H1 (cell line): Measurements from ENCODE around the gene PLEKHH2. TPM values are rescaled to one million over a fixed set of nuclear protein-coding genes. Genes with fewer than 3 reads are reported as not detected.

Experiments
- CTCF ChIA-PET: fragments of 300-600 bp; sonication (Branson Sonifier 250); formaldehyde crosslinking; loops from one replicate; lab custom pipeline; 2021; ENCODE audit not compliant: partially characterized antibody; lab: Charles Lee
- POLR2A ChIA-PET: fragments of 300-600 bp; sonication (Branson Sonifier 250); formaldehyde crosslinking; loops from one replicate; lab custom pipeline; 2021; ENCODE audit warnings: inconsistent platforms; ENCODE audit not compliant: partially characterized antibody; lab: Charles Lee
- DNase-seq, 2 experiments: peaks; one replicate each; pipeline versions ENCODE4 v3.0.0 to v3.0.0-alpha.2; 2010 to 2022; ENCODE audit warnings: low spot score in 2 of 2, low read depth in 1 of 2, mixed read lengths in 1 of 2
- FAIRE-seq: peaks from 2 replicates; lab custom pipeline; 2011; peaks lifted over from hg19 to GRCh38; lab: Jason Lieb, UNC
- H2AFZ ChIP-seq: 2 replicates; pipeline ENCODE4 v1.8.1; 2012; ENCODE audit warnings: low read length, inconsistent platforms
- H2AK5ac ChIP-seq: 2 replicates; pipeline ENCODE4 v1.6.1; 2013; ENCODE audit warnings: low read depth, low read length
- H2BK120ac ChIP-seq: replicated peaks from 2 replicates; pipeline ENCODE3; 2013; ENCODE audit warnings: low read depth, low read length, inconsistent platforms
- H2BK12ac ChIP-seq: 2 replicates; pipeline ENCODE4 v1.6.1; 2013; ENCODE audit warnings: low read depth, low read length
- H2BK15ac ChIP-seq: 2 replicates; pipeline ENCODE4 v1.6.1; 2013; ENCODE audit warnings: low read length
- H2BK20ac ChIP-seq: 2 replicates; pipeline ENCODE4 v1.6.1; 2013; ENCODE audit warnings: low read length
- H2BK5ac ChIP-seq: 2 replicates; pipeline ENCODE4 v1.6.1; 2013; ENCODE audit warnings: low read depth, low read length
- H3K14ac ChIP-seq: 2 replicates; pipeline ENCODE4 v1.6.1; 2013; ENCODE audit warnings: inconsistent platforms; ENCODE audit not compliant: insufficient read length
- H3K18ac ChIP-seq: 2 replicates; pipeline ENCODE4 v1.6.1; 2013; ENCODE audit warnings: low read length; ENCODE audit errors: extremely low read depth
- H3K23ac ChIP-seq: 2 replicates; pipeline ENCODE4 v1.6.1; 2013; ENCODE audit warnings: inconsistent platforms; ENCODE audit not compliant: insufficient read length
- H3K23me2 ChIP-seq: 2 replicates; pipeline ENCODE4 v1.6.1; 2013; ENCODE audit warnings: low read depth, low read length
- H3K27ac ChIP-seq: 2 replicates; pipeline ENCODE4 v1.6.1; 2011; ENCODE audit warnings: low read depth, low read length, inconsistent platforms
- H3K27me3 ChIP-seq, 4 experiments: replicated peaks in 1 of 4; 1 replicate in 1 of 4; 2 replicates in 3 of 4; pipeline versions ENCODE4 v1.6.1 to v1.8.1; 2011 to 2013; ENCODE audit warnings: low read length in 3 of 4, mild to moderate bottlenecking in 3 of 4, inconsistent platforms in 2 of 4, mixed read lengths in 2 of 4, moderate library complexity in 1 of 4; ENCODE audit not compliant: control insufficient read depth in 3 of 4, insufficient read depth in 3 of 4; ENCODE audit errors: extremely low read depth in 1 of 4
- H3K36me3 ChIP-seq, 4 experiments: 2 replicates each; pipeline versions ENCODE4 v1.6.1 to v1.8.1; 2011 to 2013; ENCODE audit warnings: mild to moderate bottlenecking in 4 of 4, low read length in 3 of 4, moderate library complexity in 2 of 4, control low read depth in 1 of 4, inconsistent platforms in 1 of 4; ENCODE audit not compliant: insufficient read depth in 4 of 4, control insufficient read depth in 2 of 4
- H3K4ac ChIP-seq: replicated peaks from 2 replicates; pipeline ENCODE3; 2013; ENCODE audit warnings: low read length, low read depth, mixed read lengths, inconsistent platforms; ENCODE audit not compliant: insufficient read length
- H3K4me1 ChIP-seq, 4 experiments: replicated peaks in 1 of 4; 1 replicate in 1 of 4; 2 replicates in 3 of 4; pipeline versions ENCODE4 v1.6.1 to v1.8.1; 2011 to 2013; ENCODE audit warnings: low read length in 3 of 4, inconsistent platforms in 2 of 4, mixed read lengths in 1 of 4; ENCODE audit not compliant: insufficient read depth in 4 of 4, control insufficient read depth in 3 of 4
- H3K4me2 ChIP-seq, 2 experiments: 2 replicates each; pipeline versions ENCODE4 v1.6.1 to v1.8.1; 2011 to 2013; ENCODE audit warnings: low read depth in 2 of 2, low read length in 2 of 2, control low read depth in 1 of 2, inconsistent platforms in 1 of 2, mild to moderate bottlenecking in 1 of 2; ENCODE audit not compliant: insufficient read depth in 1 of 2
- H3K4me3 ChIP-seq, 4 experiments: fragments of 200-600, 300-600 bp in 1 of 4; sonication (generic), shearing (Covaris generic), sonication (Bioruptor Twin) in 1 of 4; 2 replicates each; pipeline versions ENCODE4 v1.5.1 to v1.8.1; 2011 to 2016; ENCODE audit warnings: low read length in 4 of 4, low read depth in 3 of 4, control low read depth in 2 of 4, inconsistent platforms in 2 of 4, mild to moderate bottlenecking in 2 of 4, mixed read lengths in 1 of 4, moderate library complexity in 1 of 4; ENCODE audit not compliant: insufficient read depth in 2 of 4; ENCODE audit errors: extremely low read depth in 1 of 4
- H3K56ac ChIP-seq: replicated peaks from 2 replicates; pipeline ENCODE3; 2013; ENCODE audit warnings: low read depth, mild to moderate bottlenecking, mixed read lengths, low read length, inconsistent platforms; ENCODE audit not compliant: insufficient read length
- H3K79me1 ChIP-seq: 2 replicates; pipeline ENCODE4 v1.6.1; 2013; ENCODE audit warnings: low read depth, low read length, control low read depth
- H3K79me2 ChIP-seq, 2 experiments: 2 replicates each; pipeline versions ENCODE4 v1.6.1 to v1.8.1; 2012 to 2013; ENCODE audit warnings: low read length in 2 of 2, mild to moderate bottlenecking in 2 of 2, inconsistent platforms in 1 of 2; ENCODE audit not compliant: insufficient read depth in 2 of 2, control insufficient read depth in 1 of 2
- H3K9ac ChIP-seq, 4 experiments: replicated peaks in 1 of 4; 1 replicate in 1 of 4; 2 replicates in 3 of 4; pipeline versions ENCODE4 v1.6.1 to v1.8.1; 2011 to 2013; ENCODE audit warnings: low read depth in 3 of 4, low read length in 3 of 4, control low read depth in 2 of 4, mild to moderate bottlenecking in 2 of 4, moderate library complexity in 2 of 4, inconsistent platforms in 1 of 4; ENCODE audit errors: extremely low read depth in 1 of 4
- H3K9me3 ChIP-seq, 2 experiments: 2 replicates each; pipeline versions ENCODE4 v1.6.1 to v1.8.1; 2012 to 2013; ENCODE audit warnings: mild to moderate bottlenecking in 2 of 2, moderate library complexity in 2 of 2, control low read depth in 1 of 2, inconsistent platforms in 1 of 2, low read depth in 1 of 2, low read length in 1 of 2, mixed read lengths in 1 of 2; ENCODE audit not compliant: insufficient read depth in 2 of 2
- H4K20me1 ChIP-seq, 2 experiments: replicated peaks in 1 of 2; 2 replicates each; pipeline versions ENCODE3 to v1.8.1; 2011 to 2013; ENCODE audit warnings: inconsistent platforms in 2 of 2, low read length in 2 of 2, mild to moderate bottlenecking in 1 of 2; ENCODE audit not compliant: insufficient read depth in 2 of 2, control insufficient read depth in 1 of 2
- H4K5ac ChIP-seq: 2 replicates; pipeline ENCODE4 v1.6.1; 2013; ENCODE audit warnings: low read length, low read depth, mixed read lengths, inconsistent platforms; ENCODE audit not compliant: insufficient read length
- H4K8ac ChIP-seq: 2 replicates; pipeline ENCODE4 v1.8.0; 2013; ENCODE audit warnings: mild to moderate bottlenecking, moderate library complexity, low read length, inconsistent platforms; ENCODE audit not compliant: insufficient read depth; ENCODE audit errors: extremely low read depth
- H4K91ac ChIP-seq: replicated peaks from 2 replicates; pipeline ENCODE3; 2013; ENCODE audit warnings: low read length, mixed read lengths, inconsistent platforms; ENCODE audit not compliant: insufficient read length
- HDAC6 ChIP-seq: IDR thresholded peaks from one replicate; pipeline ENCODE4 v1.7.1; 2012; ENCODE audit warnings: low read depth, mild to moderate bottlenecking, inconsistent platforms, low read length, moderate library complexity
- JUN ChIP-seq: IDR thresholded peaks from 2 replicates; pipeline ENCODE4 v1.6.1; 2011; ENCODE audit warnings: low read depth, mild to moderate bottlenecking, improper control_type of control experiment, low read length
- POLR2AphosphoS5 ChIP-seq: IDR thresholded peaks from 2 replicates; pipeline ENCODE4 v1.6.1; 2011; ENCODE audit warnings: low read depth, low read length
- POU5F1 ChIP-seq: IDR thresholded peaks from 2 replicates; pipeline ENCODE4 v1.6.1; 2011; ENCODE audit warnings: low read depth, mild to moderate bottlenecking, low read length, moderate library complexity
- RAD21 ChIP-seq, 2 experiments: IDR thresholded peaks in 1 of 2; conservative IDR thresholded peaks in 1 of 2; 2 replicates each; pipeline ENCODE4 v1.6.1; 2011; ENCODE audit warnings: low read depth in 2 of 2, low read length in 2 of 2, improper control_type of control experiment in 1 of 2, inconsistent platforms in 1 of 2, mild to moderate bottlenecking in 1 of 2, moderate library complexity in 1 of 2
- TAF1 ChIP-seq: IDR thresholded peaks from 2 replicates; pipeline ENCODE4 v1.6.1; 2011; ENCODE audit warnings: mild to moderate bottlenecking, low read depth, low read length
- TCF12 ChIP-seq: IDR thresholded peaks from 2 replicates; pipeline ENCODE4 v1.6.1; 2011; ENCODE audit warnings: low read depth, mild to moderate bottlenecking, low read length
- WGBS, 2 experiments: shearing (Covaris generic) in 1 of 2; methylation state at CpG; one replicate each; pipeline versions ENCODE4 v1.1.6 to v1.1.7; 2013 to 2015; ENCODE audit warnings: low lambda C conversion rate in 2 of 2, mixed read lengths in 2 of 2, inconsistent platforms in 1 of 2, low coverage in 1 of 2, missing lambda C conversion rate in 1 of 2; ENCODE audit not compliant: insufficient replicate concordance in 2 of 2, insufficient coverage in 1 of 2, insufficient read length in 1 of 2; ENCODE audit errors: extremely low coverage in 1 of 2, missing lambda C conversion rate in 1 of 2; 5-methylcytosine and 5-hydroxymethylcytosine counted together
- polyA plus RNA-seq, 7 experiments: library from polyadenylated mRNA; depleted of rRNA in 3 of 7; stranded (reverse) in 5 of 7; unstranded in 2 of 7; fragments of >200 nt in 5 of 7; fragments of 200-250 nt in 2 of 7; gene quantifications; 1 replicate in 5 of 7; 2 replicates in 1 of 7; 4 replicates in 1 of 7; pipeline versions ENCODE4 v1.2.1 to v1.2.3, GENCODE V29; 2011 to 2013; ENCODE audit warnings: missing spikeins in 2 of 7, mixed read lengths in 2 of 7
- total RNA-seq: library from RNA; stranded (reverse); fragmentation: NEBNext Ultra II Directional; extraction: Animal tissue kit (Norgen Biotek cat#: 25700); gene quantifications from 2 replicates; pipeline ENCODE4 v1.2.1, GENCODE V29; 2021

Gene PLEKHH2
- total and polyA plus RNA-seq, 2 of the 8 experiments (the other 6 are each of a cell fraction or from before 2014, with no cell fraction given), result 2.2 to 5.0 TPM

DNA sequence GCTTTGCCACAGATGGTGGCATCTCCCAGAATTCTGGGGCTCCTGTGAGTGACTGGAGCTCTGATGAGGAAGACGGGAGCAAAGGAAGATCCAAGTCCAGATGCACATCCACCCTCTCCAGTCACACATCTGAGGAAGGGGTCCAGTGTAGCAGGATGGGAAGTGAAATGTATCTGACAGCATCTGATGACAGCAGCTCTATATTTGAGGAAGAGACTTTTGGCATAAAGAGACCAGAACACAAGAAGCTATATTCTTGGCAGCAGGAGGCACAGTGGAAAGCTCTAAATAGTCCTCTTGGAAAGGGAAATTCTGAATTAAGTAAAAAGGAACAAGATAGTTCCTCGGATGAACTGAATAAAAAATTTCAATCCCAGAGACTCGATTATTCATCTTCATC lies 62.7 kb downstream of the PLEKHH2 start:
- CTCF ChIA-PET, result interaction anchor here (1.1 kb wide), 1 partner anchor 9 kb away, joined by 3 read pairs; no protein-coding TSS in a partner anchor
- Histone ChIP-seq H3K4me2 (no peak overlapping the region), H3K27ac (no peak overlapping the region), H3K14ac (no peak overlapping the region), H2BK20ac (no peak overlapping the region), H3K4me3 (no peak overlapping the region), H2BK120ac (no peak overlapping the region), H3K18ac (no peak overlapping the region), H3K56ac (no peak overlapping the region), H3K79me2 (no peaks in the 10 kb centered on the region), H3K4ac (no peak overlapping the region), H4K91ac (no peak overlapping the region), H3K27me3 (no peaks in the 10 kb centered on the region), H3K4me1 (no peaks in the 10 kb centered on the region), H3K36me3 (no peaks in the 10 kb centered on the region), H2AFZ (no peak overlapping the region), H4K20me1 (no peaks in the 10 kb centered on the region), H3K9me3 (no peaks in the 10 kb centered on the region), H3K79me1 (no peaks in the 10 kb centered on the region), H4K8ac (no peak overlapping the region), H2BK5ac (no peak overlapping the region), H3K9ac (no peak overlapping the region), H3K23ac (no peak overlapping the region), H3K23me2 (no peaks in the 10 kb centered on the region), H4K5ac (no peak overlapping the region), H2AK5ac (no peak overlapping the region), H2BK15ac (no peak overlapping the region), H2BK12ac (no peak overlapping the region)
- TF ChIP-seq POLR2AphosphoS5, result no peak
- no peak for TF ChIP-seq JUN
- no peak for TF ChIP-seq RAD21 (IDR thresholded peaks at IDR 0.05 in 1 of 2, conservative IDR thresholded peaks at IDR 0.05 in 1 of 2; ENCODE audit: low read depth in 2 of 2, low read length in 2 of 2)
- TF ChIP-seq POU5F1, result no peak
- TF ChIP-seq TAF1, result no peak
- TF ChIP-seq TCF12, result no peak
- no peak for TF ChIP-seq HDAC6
- POLR2A ChIA-PET, result interaction anchor here (0.9 kb wide), 1 partner anchor 104 kb away, joined by 3 read pairs; the partner anchor contains the start of gene THADA
- FAIRE-seq, result no peak
- no peak for DNase-seq
- WGBS, 2 experiments, result 89% methylated on average over 3 of the region's 3 CpGs; no CpG with 5 or more reads in 1 of the 2 experiments
